MCF 10A (cell line): ENCODE data around the gene PLXDC1. TPM values are rescaled to one million over a fixed set of nuclear protein-coding genes. Genes with fewer than 3 reads are reported as not detected.

Source experiments
- BruUV-seq: library from RNA; stranded (reverse); fragments of 400-500 nt; replicated peaks from 2 replicates; lab custom pipeline; 2021; lab: Mats Ljungman, UMichigan
- CTCF ChIA-PET: fragments of 300-600 bp; sonication (Branson Sonifier 250); formaldehyde crosslinking; extraction: SDS; loops from one replicate; lab custom pipeline; 2021; ENCODE audit warnings: antibody characterized with exemption, inconsistent platforms; lab: Yijun Ruan, JAX
- POLR2A ChIA-PET: fragments of 300-600, 350-650 bp; sonication (Branson Sonifier 250); formaldehyde crosslinking; extraction: SDS; loops from one replicate; lab custom pipeline; 2020; ENCODE audit warnings: antibody characterized with exemption, inconsistent platforms; lab: Yijun Ruan, JAX
- DNase-seq: peaks from one replicate; pipeline ENCODE4 v3.0.0-alpha.2; 2018; ENCODE audit not compliant: unreplicated experiment
- H3K27ac Mint-ChIP-seq: one replicate; pipeline ENCODE4 v1.8.0; 2022; ENCODE audit warnings: mild to moderate bottlenecking, low read depth, mixed read lengths; ENCODE audit not compliant: unreplicated experiment
- H3K27me3 Mint-ChIP-seq: one replicate; pipeline ENCODE4 v1.8.0; 2022; ENCODE audit warnings: mixed read lengths; ENCODE audit not compliant: insufficient read depth, unreplicated experiment
- H3K36me3 Mint-ChIP-seq: one replicate; pipeline ENCODE4 v1.8.0; 2022; ENCODE audit warnings: mild to moderate bottlenecking, moderate library complexity, mixed read lengths; ENCODE audit not compliant: insufficient read depth, unreplicated experiment
- H3K4me1 Mint-ChIP-seq: one replicate; pipeline ENCODE4 v1.8.0; 2022; ENCODE audit warnings: mixed read lengths; ENCODE audit not compliant: insufficient read depth, unreplicated experiment
- H3K4me3 Mint-ChIP-seq: one replicate; pipeline ENCODE4 v1.8.0; 2022; ENCODE audit warnings: mild to moderate bottlenecking, moderate library complexity, mixed read lengths; ENCODE audit not compliant: unreplicated experiment
- H3K9me3 Mint-ChIP-seq: one replicate; pipeline ENCODE4 v1.8.0; 2022; ENCODE audit warnings: mixed read lengths; ENCODE audit not compliant: unreplicated experiment
- CTCF ChIP-seq: fragments of 200-600 bp; IDR thresholded peaks from one replicate; pipeline ENCODE4 v1.8.0; 2022; ENCODE audit warnings: antibody characterized with exemption, mild to moderate bottlenecking; ENCODE audit not compliant: unreplicated experiment
- intact Hi-C: fragments of 100-400 bp; cut with micrococcal nuclease; formaldehyde crosslinking; loops from 2 replicates; pipeline ENCODE4 v1.14.1; 2022
- total RNA-seq: library from RNA; stranded (reverse); gene quantifications from 2 replicates; pipeline ENCODE4 v1.2.3, GENCODE V29; 2022

PLXDC1 gene
- total RNA-seq, 1 experiment from 2014 or later, result 0.61 TPM

DNA sequence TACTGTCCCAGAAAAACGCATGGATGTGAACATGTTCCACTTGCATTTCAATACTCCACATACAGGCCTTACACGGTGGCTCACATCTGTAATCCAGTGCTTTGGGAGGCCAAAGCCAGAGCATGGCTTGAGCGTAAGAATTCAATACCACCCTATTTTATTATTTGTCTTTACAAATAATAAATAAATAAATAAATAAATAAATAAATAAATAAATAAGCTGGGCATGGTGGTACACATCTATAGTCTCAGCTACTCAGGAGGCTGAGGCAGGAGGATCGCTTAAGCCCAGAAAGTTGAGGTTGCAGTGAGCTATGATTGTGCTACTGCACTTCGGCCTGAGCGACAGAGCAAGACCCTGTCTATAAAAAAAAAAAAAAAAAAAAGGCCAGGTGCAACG, 53.9 kb downstream of the PLXDC1 start:
- ChIA-PET POLR2A (no interaction called here), CTCF (no interaction called here)
- BruUV-seq, result no TSS peak
- H3K36me3 Mint-ChIP-seq, result no peaks in the 10 kb centered on the region
- H3K27me3 Mint-ChIP-seq, result peaks cover 15% of the 10 kb centered on the region
- H3K4me1 Mint-ChIP-seq, result no peaks in the 10 kb centered on the region
- no peak overlapping the region for H3K27ac Mint-ChIP-seq
- H3K4me3 Mint-ChIP-seq, result no peak overlapping the region
- no peak for DNase-seq
- no peaks in the 10 kb centered on the region for H3K9me3 Mint-ChIP-seq
- no peak for TF ChIP-seq CTCF
- intact Hi-C loops, result no loop called here

- CTCF ChIA-PET, result no interaction called here
- DNase-seq, result no peak
- H3K4me1 Mint-ChIP-seq, result no peaks in the 10 kb centered on the region
- no peaks in the 10 kb centered on the region for H3K9me3 Mint-ChIP-seq
- BruUV-seq, result no TSS peak
- POLR2A ChIA-PET, result no interaction called here
- H3K36me3 Mint-ChIP-seq, result no peaks in the 10 kb centered on the region
- no peak overlapping the region for H3K4me3 Mint-ChIP-seq
- no peak overlapping the region for H3K27ac Mint-ChIP-seq
- intact Hi-C loops, result no loop called here
- peaks cover 15% of the 10 kb centered on the region for H3K27me3 Mint-ChIP-seq
- TF ChIP-seq CTCF, result no peak
Observed at GRCh38 chr17:39097150-39097519, 54.3 kb downstream of the PLXDC1 start.

DNA sequence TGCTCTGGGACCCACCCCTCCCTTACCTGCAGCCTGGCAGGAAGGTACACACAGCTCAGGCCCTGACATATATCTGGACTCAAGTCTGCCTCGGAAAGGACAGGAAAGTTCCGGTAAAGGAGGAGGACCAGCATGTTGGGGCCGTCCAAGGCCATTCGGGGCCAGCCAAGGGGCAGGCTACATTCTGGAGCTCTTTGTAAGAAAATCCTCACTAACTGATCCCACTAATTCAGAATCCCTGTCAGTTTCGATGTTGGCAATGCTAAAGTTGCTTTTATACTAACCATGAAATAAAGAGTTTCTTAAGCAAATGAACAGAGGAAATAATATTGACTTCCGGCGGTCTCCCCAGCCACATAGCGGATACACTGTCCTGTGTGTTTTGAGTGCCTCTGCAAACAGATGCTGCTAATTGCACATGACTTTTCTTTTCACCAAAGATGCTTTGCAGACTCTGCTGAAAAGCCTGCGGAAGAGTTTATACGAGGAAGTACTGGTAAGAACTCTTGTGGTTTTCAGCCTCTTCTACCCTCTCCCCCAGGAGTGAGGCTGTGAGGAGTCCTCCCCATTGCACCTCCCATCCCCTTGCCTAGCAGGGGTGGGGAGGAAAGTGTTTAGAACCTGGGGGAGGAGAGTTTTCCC, 54.8 kb downstream of the PLXDC1 start:
- no peak overlapping the region for H3K4me3 Mint-ChIP-seq
- no peak for DNase-seq
- intact Hi-C loops, result no loop called here
- H3K4me1 Mint-ChIP-seq, result no peaks in the 10 kb centered on the region
- ChIA-PET POLR2A (no interaction called here), CTCF (no interaction called here)
- BruUV-seq, result no TSS peak
- TF ChIP-seq CTCF, result no peak
- no peak overlapping the region for H3K27ac Mint-ChIP-seq
- H3K36me3 Mint-ChIP-seq, result no peaks in the 10 kb centered on the region
- no peaks in the 10 kb centered on the region for H3K9me3 Mint-ChIP-seq
- peaks cover 17% of the 10 kb centered on the region for H3K27me3 Mint-ChIP-seq

DNA sequence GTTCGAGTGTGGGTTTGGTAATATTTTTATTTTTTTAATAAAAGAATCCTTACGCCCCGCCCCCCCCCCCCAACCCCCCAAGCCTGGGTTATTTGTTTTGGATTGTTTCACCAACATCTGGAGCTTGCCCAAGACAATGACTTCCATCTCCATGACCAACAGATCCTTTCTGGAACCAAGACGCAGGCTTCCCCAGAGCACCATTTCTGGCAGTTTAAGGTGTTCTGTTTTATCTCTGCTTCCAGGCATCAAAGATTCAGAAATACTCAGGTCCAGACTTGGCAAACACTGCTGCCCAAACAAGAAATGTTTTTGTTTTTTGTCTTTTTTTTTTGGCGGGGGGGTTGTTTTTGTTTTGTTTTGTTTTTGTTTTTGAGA, 56.1 kb downstream of the PLXDC1 start:
- Mint-ChIP-seq H3K36me3 (no peaks in the 10 kb centered on the region), H3K9me3 (no peaks in the 10 kb centered on the region), H3K27ac (no peak overlapping the region), H3K4me3 (no peak overlapping the region), H3K4me1 (no peaks in the 10 kb centered on the region), H3K27me3 (peaks cover 31% of the 10 kb centered on the region)
- DNase-seq, result peak; percentile 17
- no peak for TF ChIP-seq CTCF
- no TSS peak for BruUV-seq
- intact Hi-C loops, result no loop called here
- ChIA-PET CTCF (no interaction called here), POLR2A (no interaction called here)
